NOMO-1 treated with dmso at 0.1 percent for 144 hours (cell line): ENCODE measurements around the gene SEPTIN5.

ENCODE experiments used
- DNase-seq: peaks from one replicate; lab custom pipeline; 2025; ENCODE audit not compliant: unreplicated experiment; lab: John Stamatoyannopoulos, UW

Gene SEPTIN5

GRCh38 chr22:19732403-19733113 is 18.3 kb downstream of the SEPTIN5 start:
- no peak for DNase-seq

GRCh38 chr22:19733755-19734154 is 19.5 kb downstream of the SEPTIN5 start:
- DNase-seq = no peak

DNA sequence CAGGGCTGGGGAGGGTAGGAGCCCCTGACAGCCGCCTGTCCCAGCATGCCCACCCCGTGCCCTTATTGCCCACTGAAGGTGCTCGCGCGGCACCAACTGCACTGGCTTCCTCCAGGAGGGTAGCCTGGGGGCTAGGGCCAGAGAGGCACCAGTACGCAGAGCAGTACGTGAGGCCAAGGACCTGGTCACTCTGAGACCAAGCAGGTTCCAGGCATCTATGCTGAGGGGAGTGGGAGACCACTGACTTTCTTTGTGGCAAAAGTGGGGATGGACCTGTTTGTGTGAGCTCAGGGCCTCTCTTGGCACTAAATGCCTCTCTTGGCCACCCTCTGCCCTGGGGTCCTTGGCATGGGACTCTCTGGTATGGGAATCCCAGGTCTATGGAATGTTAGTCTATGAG is 19.9 kb downstream of the SEPTIN5 start:
- no peak for DNase-seq

DNA sequence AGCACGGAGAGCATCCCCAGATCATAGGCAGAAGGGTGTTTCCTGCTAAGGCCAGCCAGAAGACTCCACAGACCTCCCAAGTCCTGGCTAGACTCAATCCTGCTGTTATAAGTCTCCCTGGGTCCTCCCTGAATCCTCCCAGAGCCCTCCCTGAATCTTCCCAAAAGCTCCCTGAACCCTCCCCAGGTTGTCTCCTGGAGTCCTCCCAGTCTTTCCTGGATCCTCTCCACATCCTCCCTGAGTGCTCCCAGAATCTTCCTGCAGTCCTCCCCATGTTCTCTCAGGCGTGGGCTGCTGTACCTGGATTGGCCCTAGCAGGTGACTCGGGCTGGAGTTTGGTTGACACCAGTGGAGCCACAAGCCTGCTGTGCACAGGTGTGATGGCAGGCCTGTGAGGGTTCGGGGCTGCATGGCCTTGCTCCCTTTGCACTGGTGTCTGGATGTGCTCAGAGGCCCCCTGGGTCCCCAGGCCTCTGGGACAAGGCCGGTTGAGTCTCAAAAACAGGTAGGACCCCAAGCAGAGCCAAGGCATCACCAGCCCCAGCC is 20.6 kb downstream of the SEPTIN5 start:
- no peak for DNase-seq

DNA sequence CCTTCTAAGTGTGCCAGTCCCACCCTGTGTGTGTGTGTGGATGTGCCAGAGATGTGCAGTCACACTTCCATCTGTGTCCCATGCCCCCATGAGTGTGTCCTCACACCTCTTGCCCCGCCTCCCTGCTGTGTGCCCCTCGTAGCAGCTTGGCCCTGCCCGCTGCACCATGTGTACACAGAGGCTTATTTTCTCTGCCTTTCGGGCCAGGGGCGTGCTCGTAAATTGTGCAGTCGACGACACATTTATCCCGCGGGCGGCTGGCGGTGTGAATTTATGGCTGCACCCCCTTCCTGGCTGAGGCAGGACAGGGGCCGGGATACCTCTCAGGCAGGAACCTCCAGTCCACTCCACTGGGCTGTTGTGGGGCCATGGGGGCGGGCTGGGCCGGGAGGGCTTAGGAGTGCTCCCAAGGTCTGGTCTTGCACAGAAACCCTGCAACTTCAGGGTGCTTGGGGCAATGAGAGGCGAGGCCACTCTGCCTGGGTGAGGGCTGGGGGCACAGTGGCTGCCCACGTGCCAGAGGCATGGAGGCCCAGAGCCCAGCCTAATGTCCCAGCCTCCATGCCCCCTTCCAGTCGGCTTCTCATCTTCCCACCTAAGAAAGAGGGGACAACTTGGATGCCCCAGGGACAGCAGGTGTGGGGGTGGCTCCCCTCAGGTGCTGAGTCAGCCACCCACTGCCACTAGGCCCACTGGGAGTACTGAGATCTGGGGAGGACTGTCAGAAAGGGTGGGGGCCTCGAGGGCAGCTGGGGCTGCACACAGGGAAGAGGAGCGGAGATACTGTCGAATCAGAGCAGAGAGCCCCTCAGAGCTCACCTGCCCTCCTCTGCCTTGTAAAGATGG is 21.6 kb downstream of the SEPTIN5 start:
- no peak for DNase-seq

- DNase-seq = no peak
These were observed 23.8 kb downstream of the SEPTIN5 start for GRCh38 chr22:19737846-19738663.

- no peak for DNase-seq
These were observed 24.6 kb downstream of the SEPTIN5 start for GRCh38 chr22:19738664-19739447.

DNA sequence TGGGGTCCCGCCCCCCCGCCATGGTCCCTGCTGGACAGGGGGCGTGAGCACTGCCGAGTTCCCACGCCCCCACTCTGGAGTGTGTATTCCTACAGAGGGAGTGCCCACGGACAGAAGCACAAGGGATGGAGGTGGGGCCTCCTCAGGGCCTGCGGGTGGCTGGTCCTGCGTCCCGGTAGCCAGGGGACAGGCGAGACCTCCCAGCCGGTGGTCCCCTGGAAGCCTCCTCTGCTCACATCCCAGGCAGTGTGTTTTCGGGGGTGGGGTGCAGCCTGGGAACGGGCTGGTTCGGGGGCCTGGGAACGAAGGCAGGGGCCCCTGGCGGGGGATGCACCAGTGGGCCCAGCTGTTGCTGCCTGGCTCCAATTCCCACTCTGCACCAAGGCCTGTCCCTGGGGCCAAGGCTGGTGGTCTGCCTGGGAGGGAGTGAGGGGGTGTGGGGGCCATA is 25.2 kb downstream of the SEPTIN5 start:
- DNase-seq = no peak

DNA sequence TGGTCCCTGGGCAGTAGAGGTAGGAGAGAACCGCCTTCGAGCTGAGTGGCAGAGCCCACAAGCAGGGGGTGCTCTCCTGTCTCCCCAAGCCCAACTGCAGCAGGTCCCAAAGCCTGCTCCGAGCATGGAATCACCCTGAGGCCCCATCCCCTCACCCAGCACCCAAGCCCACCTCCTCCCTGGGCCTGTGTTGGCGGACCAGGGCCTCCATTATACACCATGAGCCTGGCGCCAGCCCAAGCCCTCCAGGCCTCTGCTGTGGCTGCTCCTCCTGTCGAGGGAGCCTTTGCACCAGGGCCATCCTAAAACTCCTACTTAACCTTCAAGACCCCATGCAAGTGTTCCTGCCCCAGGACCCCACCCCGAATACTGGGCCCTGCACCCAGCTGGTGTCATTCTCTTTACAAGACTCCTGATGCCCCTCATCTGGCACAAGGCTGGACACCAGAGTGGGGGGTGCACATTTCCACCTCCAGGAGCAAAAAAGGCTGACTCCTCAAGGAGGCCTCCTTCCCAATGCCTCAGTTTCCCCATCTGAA is 25.7 kb downstream of the SEPTIN5 start:
- no peak for DNase-seq

DNA sequence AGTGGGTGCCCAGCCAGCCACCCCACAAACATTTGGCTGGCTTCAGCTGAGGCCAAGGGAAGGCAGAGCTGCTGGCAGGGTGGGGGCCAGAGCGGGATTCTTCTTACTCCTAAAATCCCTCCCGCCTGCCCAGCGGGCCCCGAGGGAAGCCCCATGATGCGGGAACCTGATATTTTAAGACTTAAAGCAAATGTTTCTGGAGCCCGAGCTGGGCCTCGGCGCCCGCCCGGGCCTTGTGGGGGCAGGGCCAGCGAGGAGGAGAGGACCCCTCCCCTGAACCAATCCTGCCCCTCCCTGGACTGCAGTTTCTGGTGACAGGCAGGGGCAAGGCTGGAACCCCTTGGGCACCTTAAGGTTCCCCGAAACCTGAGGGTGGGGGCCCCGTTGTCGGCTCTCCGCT is 26.3 kb downstream of the SEPTIN5 start:
- no peak for DNase-seq

- no peak for DNase-seq
These were observed 26.8 kb downstream of the SEPTIN5 start for GRCh38 chr22:19741053-19741452.

DNA sequence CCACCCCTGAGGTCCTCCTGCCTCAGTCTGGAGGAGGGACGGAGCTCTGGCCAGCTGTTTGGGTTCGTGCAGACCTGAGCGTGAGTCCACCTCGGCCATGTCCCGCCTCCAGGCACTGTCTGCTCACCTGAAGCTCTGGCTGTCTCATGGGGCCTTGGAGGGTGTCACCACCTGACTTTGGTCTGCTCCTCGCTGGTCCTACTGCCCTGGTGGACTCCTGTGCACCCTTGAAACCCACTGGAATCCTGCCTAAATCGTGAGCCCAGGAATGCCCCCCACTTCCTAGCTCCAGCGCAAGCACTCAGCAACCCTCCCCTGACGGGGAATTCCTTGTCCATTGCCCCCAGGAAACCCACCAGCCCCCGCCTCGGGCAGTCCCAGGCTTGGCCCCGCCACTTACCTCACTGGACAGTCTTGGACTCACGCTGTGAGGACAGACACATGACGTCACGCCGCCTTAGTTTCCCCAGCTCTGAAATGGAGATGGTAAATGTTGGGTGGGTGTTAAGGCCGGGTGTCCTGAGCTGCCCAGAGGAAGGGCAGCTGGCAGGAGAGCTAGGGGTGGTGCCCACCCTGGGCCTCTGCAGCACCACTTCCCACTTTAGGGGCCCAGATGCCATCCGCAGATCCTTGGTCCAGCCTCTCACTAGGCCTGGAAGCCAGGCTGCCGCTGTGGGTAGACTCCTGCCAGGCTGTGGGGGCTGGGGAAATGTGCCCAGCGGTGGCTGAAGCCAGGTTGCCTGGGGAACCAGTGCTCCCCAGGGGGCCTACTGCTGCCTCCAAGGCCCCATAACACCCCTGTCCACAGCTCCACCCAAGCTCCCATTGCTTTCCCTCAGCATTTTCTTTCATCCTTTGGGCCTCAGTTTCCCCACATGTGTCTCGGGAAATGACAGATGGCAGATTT is 28.1 kb downstream of the SEPTIN5 start:
- DNase-seq = no peak

GRCh38 chr22:19743081-19743480 is 28.8 kb downstream of the SEPTIN5 start:
- DNase-seq = no peak

- no peak for DNase-seq
These were observed 29.3 kb downstream of the SEPTIN5 start for GRCh38 chr22:19743651-19744050.

DNA sequence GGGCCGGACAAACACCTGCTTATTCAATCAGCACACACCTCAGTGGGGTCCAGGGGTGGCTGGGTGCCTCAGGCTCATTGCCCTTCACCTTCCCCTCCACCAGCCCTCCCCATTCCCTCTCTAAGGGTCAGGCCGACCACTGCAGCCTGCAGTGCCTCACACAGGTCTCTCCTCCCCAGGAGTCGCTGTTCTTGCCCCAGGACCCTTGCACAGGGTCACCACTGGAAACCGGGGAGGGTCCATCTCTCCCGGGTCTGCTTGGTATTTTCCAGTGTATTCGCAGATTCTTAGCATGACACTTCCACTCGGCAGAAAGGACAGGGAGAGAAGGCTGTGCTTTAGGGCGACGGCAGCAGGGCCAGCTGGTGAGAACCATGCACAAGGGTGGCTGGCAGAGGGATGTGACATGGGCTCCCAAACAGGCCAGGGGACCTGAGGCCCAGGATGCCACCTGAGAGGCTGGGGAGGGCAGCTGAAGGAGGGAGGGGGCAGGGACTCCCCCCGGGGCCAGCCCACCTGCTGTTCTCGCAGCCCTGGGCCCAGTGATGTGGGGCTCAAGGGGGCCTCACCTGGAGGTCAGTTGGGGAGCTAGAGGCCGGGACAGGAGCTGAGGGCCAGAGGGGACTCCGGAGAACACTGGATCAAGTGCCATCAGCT is 30.2 kb downstream of the SEPTIN5 start:
- DNase-seq = no peak

GRCh38 chr22:19745155-19746101 is 31.1 kb downstream of the SEPTIN5 start:
- DNase-seq = no peak

GRCh38 chr22:19746726-19747125 is 32.4 kb downstream of the SEPTIN5 start:
- no peak for DNase-seq
